GM12892 (cell line): Measurements from ENCODE around the gene EFR3B.
A peak's percentile ranks its signal among the peaks of the same experiment; 100 is the strongest.

Experiments
- POLR2A ChIP-seq: IDR thresholded peaks from 2 replicates; pipeline ENCODE4 v1.6.1; 2011; ENCODE audit warnings: low read depth, low read length, control low read depth
- POLR2AphosphoS5 ChIP-seq: IDR thresholded peaks from 2 replicates; pipeline ENCODE4 v1.6.1; 2011; ENCODE audit warnings: low read depth, low read length, control low read depth
- TAF1 ChIP-seq: IDR thresholded peaks from 2 replicates; pipeline ENCODE4 v1.6.1; 2011; ENCODE audit warnings: low read depth, mild to moderate bottlenecking, control low read depth, low read length, borderline replicate concordance

DNA sequence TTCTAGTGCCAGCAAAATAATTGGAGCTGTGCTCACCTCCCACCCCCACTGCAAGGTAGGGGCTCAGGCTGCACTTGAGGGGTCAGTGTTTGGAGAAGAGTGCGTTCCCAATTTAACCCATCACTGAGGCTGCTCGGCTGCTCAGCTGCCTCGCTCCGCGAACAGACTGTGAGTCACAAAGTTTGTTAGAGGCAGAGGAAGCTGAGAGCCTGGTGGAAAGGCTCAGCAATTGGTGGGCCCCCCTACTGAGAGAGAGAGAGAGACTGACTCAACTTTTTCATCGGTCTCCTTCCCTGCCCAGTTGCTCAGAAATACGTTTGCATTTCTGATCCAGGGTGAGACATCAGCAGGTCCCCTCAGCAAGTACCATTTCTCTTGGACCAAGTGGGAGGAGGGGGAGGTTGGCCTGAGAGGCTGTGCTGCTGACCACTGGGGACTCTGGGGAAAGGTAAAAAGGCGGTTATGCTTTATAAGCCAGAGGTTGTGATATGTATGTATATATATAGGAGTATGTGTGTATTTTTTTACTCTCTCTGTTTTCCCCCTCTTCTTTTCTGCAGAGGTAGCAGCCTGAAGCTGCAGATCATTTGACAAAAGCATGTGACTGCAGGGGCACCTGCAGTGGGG, 1.5 kb downstream of the EFR3B start:
- TF ChIP-seq POLR2A: no peak
- 0 out of 2 replicates have a peak, but pooled peaks have one; percentile 24 for TF ChIP-seq TAF1
- TF ChIP-seq POLR2AphosphoS5: no peak
